ENCODE measurements around the gene RYR3.

GRCh38 chr15:33894193-33894592 is 583.4 kb downstream of the RYR3 start:
- TF ChIP-seq IRF3 (IDR thresholded peaks at IDR 0.05) (no peak), FOXK2 (IDR thresholded peaks at IDR 0.05) (no peak), ZBTB40 (IDR thresholded peaks at IDR 0.05; ENCODE audit: borderline replicate concordance) (no peak), NBN (IDR thresholded peaks at IDR 0.05) (no peak), POLR2A (IDR thresholded peaks at IDR 0.05; ENCODE audit: low read depth, low read length) (no peak), CHD4 (IDR thresholded peaks at IDR 0.05) (no peak), USF1 (IDR thresholded peaks at IDR 0.05; ENCODE audit: borderline replicate concordance, extremely low read length, insufficient read depth, low read depth, low read length) (no peak), CTCF (IDR thresholded peaks at IDR 0.05 in 2 of 3, conservative IDR thresholded peaks at IDR 0.05 in 1 of 3; ENCODE audit: control insufficient read depth in 2 of 3, extremely low read depth in 1 of 3, insufficient read depth in 1 of 3, low read depth in 3 of 3, low read length in 3 of 3) (no peak), HCFC1 (IDR thresholded peaks at IDR 0.05; ENCODE audit: low read length) (no peak), ESRRA (IDR thresholded peaks at IDR 0.05; ENCODE audit: low read length) (no peak), JUNB (IDR thresholded peaks at IDR 0.05) (no peak), REST (IDR thresholded peaks at IDR 0.05; ENCODE audit: low read depth, low read length) (no peak)
